Body of pancreas (tissue), 4 donors: Measurements from ENCODE around the gene SLC33A1. TPM values are rescaled to one million over a fixed set of nuclear protein-coding genes. Genes with fewer than 3 reads are reported as not detected.
"Not testable (repeated sequence)": the region's sequence is repeated elsewhere in the genome, so short reads cannot be mapped to it uniquely, and the experiment has no call there.

Experiments
- ATAC-seq: fragments of 150-250 bp; one replicate; pipeline ENCODE4 v1.9.1; 2016
- DNase-seq, 4 donors: peaks; one replicate each; pipeline ENCODE4 v3.0.0-alpha.2; 2019
- H3K27ac ChIP-seq, 4 donors: fragments of 200-600 bp; sonication (generic); 1 replicate in 3 of 4; 2 replicates in 1 of 4; pipeline versions ENCODE4 v1.5.1 to v1.6.1; 2016 to 2019; ENCODE audit warnings: mild to moderate bottlenecking in 1 of 4, mixed read lengths in 1 of 4, moderate library complexity in 1 of 4
- H3K27me3 ChIP-seq, 2 donors: fragments of 200-600 bp; sonication (generic); one replicate each; pipeline ENCODE4 v1.6.0; 2016; ENCODE audit warnings: mild to moderate bottlenecking in 1 of 2
- H3K36me3 ChIP-seq, 2 donors: fragments of 200-600 bp; sonication (generic); replicated peaks in 1 of 2; 2 replicates each; pipeline ENCODE4 v1.5.1; 2016; ENCODE audit warnings: low read depth in 2 of 2; ENCODE audit not compliant: insufficient read depth in 1 of 2
- H3K4me1 ChIP-seq: fragments of 200-600 bp; sonication (generic); one replicate; pipeline ENCODE4 v1.6.0; 2016
- H3K4me3 ChIP-seq, 2 donors: fragments of 200-600 bp; sonication (generic); 1 replicate in 1 of 2; 2 replicates in 1 of 2; pipeline ENCODE4 v1.5.1; 2016 to 2019
- H3K9me3 ChIP-seq, 3 donors: fragments of 200-600 bp; sonication (generic); 1 replicate in 2 of 3; 2 replicates in 1 of 3; pipeline ENCODE4 v1.5.1; 2016
- POLR2A ChIP-seq, 3 donors: fragments of 450-650 bp; IDR thresholded peaks; one replicate each; pipeline ENCODE4 v1.6.1; 2016; ENCODE audit warnings: antibody characterized with exemption in 3 of 3, mild to moderate bottlenecking in 2 of 3
- WGBS, 2 donors: methylation state at CpG; one replicate each; pipeline ENCODE4 v1.1.5; 2017; 5-methylcytosine and 5-hydroxymethylcytosine counted together
- intact Hi-C: fragments of 100-400 bp; cut with DNase I; formaldehyde crosslinking; loops from one replicate; pipeline ENCODE4 v1.15.1; 2023
- total RNA-seq, 2 donors: library from RNA; depleted of rRNA; stranded (reverse); fragments of >200 nt; gene quantifications; one replicate each; pipeline ENCODE4 v1.1.0, GENCODE V29; 2016
- TF ChIP-seq, protein P1 (sequence below), 7 experiments: fragments of 450-650 bp in 4 of 7; fragments of 200-600 bp in 3 of 7; sonication (generic) in 3 of 7; IDR thresholded peaks; one replicate each; pipeline ENCODE4 v1.5.1; 2016 to 2019; ENCODE audit warnings: antibody characterized with exemption in 7 of 7

SLC33A1 gene
- total RNA-seq, 2 donors from 2014 or later = 40.0 to 42.2 TPM

DNA sequence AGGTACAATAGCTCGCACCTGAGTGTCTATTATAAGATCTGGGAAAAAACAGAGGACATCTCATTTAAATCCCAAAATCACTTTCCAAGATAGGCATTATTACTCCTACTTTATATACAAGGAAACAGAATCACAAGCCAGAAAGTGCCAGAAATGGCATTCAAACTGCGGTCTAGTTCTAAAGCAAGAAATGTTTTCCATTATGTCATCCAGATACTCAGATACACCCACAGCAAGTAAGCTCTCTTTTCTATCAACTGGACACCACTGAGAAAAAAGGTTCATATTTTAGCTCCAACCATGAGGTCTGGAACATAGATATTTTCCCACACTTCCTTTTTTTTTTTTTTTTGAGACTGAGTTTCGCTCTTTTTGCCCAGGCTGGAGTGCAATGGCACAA is 8.1 kb downstream of the SLC33A1 start:
- peak in 1 of 4 donors; percentile 48 for DNase-seq
- no peaks in the 10 kb centered on the region for H3K36me3 ChIP-seq
- no peaks in the 10 kb centered on the region for H3K27me3 ChIP-seq
- ATAC-seq = peak; percentile 83
- no peaks in the 10 kb centered on the region for H3K9me3 ChIP-seq
- peak overlapping the region in 3 of 4 donors; percentile 47 to 56 (median 48) for H3K27ac ChIP-seq
- peak in 1 of 3 donors; percentile 18 for TF ChIP-seq POLR2A (IDR thresholded peaks at IDR 0.05)
- TF ChIP-seq, protein P1, sequence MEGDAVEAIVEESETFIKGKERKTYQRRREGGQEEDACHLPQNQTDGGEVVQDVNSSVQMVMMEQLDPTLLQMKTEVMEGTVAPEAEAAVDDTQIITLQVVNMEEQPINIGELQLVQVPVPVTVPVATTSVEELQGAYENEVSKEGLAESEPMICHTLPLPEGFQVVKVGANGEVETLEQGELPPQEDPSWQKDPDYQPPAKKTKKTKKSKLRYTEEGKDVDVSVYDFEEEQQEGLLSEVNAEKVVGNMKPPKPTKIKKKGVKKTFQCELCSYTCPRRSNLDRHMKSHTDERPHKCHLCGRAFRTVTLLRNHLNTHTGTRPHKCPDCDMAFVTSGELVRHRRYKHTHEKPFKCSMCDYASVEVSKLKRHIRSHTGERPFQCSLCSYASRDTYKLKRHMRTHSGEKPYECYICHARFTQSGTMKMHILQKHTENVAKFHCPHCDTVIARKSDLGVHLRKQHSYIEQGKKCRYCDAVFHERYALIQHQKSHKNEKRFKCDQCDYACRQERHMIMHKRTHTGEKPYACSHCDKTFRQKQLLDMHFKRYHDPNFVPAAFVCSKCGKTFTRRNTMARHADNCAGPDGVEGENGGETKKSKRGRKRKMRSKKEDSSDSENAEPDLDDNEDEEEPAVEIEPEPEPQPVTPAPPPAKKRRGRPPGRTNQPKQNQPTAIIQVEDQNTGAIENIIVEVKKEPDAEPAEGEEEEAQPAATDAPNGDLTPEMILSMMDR (IDR thresholded peaks at IDR 0.05) = no peak
- 43 to 47% methylated on average over 3 of the region's 3 CpGs for WGBS, 2 donors
- peaks cover 56% of the 10 kb centered on the region for H3K4me1 ChIP-seq
- H3K4me3 ChIP-seq = no peak overlapping the region
- intact Hi-C loops = no loop called here

DNA sequence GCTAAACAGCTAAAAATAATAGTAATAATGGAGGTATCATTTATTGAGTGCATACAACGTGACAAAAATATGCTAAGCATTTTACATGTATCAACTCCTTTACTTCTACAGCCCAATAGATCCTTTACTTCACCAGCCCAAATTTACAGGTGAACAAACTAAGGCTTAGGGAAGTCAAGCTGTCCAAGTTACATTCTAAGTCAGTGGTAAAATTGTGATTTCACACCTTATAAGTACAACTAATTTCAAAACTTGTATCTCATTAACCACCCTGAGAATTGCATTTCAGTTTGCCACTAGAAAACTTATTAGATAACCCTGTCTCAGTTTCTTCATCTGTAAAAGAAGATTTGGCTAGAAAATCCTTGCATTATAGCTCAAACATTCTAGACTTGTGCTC is 10.7 kb downstream of the SLC33A1 start:
- Histone ChIP-seq H3K4me1 (peaks cover 44% of the 10 kb centered on the region), H3K36me3 (no peaks in the 10 kb centered on the region), H3K27me3 (no peaks in the 10 kb centered on the region), H3K27ac (no peak overlapping the region), H3K4me3 (no peak overlapping the region), H3K9me3 (no peaks in the 10 kb centered on the region)
- ATAC-seq (no peak), DNase-seq (no peak)
- WGBS, 2 donors = 26 to 37% methylated on average over 1 of the region's 1 CpG
- intact Hi-C loops = no loop called here
- TF ChIP-seq, protein P1 (IDR thresholded peaks at IDR 0.05) = no peak
- TF ChIP-seq POLR2A (IDR thresholded peaks at IDR 0.05) = no peak

DNA sequence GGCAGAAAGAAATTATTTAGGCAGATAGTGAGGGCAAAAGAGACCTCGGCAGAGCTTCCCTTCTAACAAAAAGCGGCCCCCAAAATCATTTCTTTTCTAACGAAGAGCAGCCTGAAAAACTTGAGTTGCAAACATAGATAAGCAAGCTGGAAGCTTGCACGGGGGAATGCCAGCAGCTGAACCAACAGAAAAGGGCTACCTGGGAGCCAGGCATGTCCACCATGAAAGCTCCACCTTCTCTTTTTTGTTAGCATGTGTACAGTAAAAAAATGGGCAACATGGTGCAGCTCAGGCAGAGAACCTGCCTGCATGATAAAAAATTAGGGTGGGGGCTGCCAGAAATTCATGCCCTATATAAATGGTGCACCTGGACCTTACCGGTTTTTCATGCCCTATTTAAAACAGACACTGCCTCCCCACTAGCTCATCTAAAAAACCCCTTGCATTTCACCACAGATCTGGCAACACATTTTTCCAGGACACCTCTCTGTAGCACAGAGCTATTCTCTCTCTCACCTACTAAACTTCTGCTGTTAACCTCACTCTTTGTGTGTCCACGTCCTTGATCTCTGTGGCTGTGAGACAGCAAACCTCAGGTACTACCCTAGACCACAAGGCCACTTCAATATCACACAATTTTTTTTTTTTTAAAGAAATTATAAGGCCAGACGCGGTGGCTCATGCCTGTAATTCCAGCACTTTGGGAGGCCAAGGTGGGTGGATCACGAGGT is 18.7 kb downstream of the SLC33A1 start:
- intact Hi-C loops = no loop called here
- no peaks in the 10 kb centered on the region for H3K27me3 ChIP-seq
- no peak overlapping the region for H3K4me3 ChIP-seq
- H3K27ac ChIP-seq = peak overlapping the region; percentile 48 to 82 (median 56)
- H3K4me1 ChIP-seq = peaks cover 35% of the 10 kb centered on the region
- ATAC-seq = peak; percentile 92
- 37 to 39% methylated on average over 9 of the region's 9 CpGs for WGBS, 2 donors
- no peak for TF ChIP-seq POLR2A (IDR thresholded peaks at IDR 0.05)
- TF ChIP-seq, protein P1 (IDR thresholded peaks at IDR 0.05) = no peak
- peaks cover 0 to 4% of the 10 kb centered on the region in 2 donors for H3K36me3 ChIP-seq
- no peaks in the 10 kb centered on the region for H3K9me3 ChIP-seq
- DNase-seq = peak; percentile 84 to 90 (median 88)

DNA sequence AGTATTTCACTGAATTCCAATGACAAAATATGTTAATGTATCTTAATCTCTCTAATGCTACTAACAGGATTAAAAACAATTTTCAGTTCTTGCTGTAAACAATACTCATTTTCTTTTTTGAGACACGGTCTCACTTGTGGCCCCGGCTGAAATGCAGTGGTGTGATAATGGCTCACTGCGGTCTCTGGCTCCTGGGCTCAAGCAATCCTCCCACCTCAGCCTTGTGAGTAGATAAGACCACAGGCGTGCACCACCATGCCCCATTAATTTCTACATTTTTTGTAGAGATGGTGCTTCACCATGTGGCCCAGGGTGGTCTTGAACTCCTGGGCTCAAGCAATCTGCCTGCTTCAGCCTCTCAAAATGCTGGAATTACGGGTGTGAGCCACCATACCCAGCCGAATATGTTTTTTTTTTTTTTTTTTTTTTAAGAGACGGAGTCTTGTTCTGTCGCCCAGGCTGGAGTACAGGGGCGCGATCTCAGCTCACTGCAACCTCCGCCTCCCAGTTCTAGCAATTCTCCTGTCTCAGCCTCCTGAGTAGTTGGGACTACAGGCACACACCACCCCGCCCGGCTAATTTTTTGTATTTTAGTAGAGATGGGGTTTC is 25.6 kb downstream of the SLC33A1 start:
- H3K36me3 ChIP-seq, H3K4me3 ChIP-seq, H3K27me3 ChIP-seq, H3K9me3 ChIP-seq, H3K4me1 ChIP-seq, H3K27ac ChIP-seq, intact Hi-C loops, ATAC-seq, DNase-seq: not testable (repeated sequence)
- WGBS, 2 donors = 95 to 98% methylated on average over 13 of the region's 13 CpGs

DNA sequence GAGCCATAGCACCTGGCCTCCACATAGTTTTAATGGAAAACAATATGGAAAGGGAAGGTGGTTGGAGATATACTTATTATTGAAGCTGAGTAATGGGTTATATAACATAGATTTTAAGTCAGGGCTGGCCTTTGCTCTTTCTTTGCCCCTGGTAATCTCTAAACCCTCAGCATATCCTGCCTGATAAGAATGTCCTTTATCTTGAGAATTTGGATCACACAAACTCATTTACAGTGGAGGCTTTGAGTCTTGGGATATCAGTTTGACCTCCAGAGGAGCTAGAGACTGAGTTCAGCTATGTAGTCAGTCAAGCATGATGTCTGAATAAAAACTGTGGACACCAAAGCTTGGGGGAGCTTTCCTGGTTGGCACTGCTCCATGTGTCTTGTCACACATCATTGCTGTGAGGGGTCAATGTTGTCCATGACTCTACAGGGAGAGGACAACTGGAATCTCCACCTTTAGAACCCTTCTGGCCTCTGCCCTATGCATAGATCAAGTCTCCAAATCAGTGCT is 39.1 kb downstream of the SLC33A1 start:
- H3K27me3 ChIP-seq = no peaks in the 10 kb centered on the region
- TF ChIP-seq, protein P1 (IDR thresholded peaks at IDR 0.05) = no peak
- no peak for TF ChIP-seq POLR2A (IDR thresholded peaks at IDR 0.05)
- no peaks in the 10 kb centered on the region for H3K36me3 ChIP-seq
- no peak for ATAC-seq
- no peak for DNase-seq
- H3K4me3 ChIP-seq = no peak overlapping the region
- H3K27ac ChIP-seq = no peak overlapping the region
- intact Hi-C loops = no loop called here
- no peaks in the 10 kb centered on the region for H3K4me1 ChIP-seq
- H3K9me3 ChIP-seq = no peaks in the 10 kb centered on the region

DNA sequence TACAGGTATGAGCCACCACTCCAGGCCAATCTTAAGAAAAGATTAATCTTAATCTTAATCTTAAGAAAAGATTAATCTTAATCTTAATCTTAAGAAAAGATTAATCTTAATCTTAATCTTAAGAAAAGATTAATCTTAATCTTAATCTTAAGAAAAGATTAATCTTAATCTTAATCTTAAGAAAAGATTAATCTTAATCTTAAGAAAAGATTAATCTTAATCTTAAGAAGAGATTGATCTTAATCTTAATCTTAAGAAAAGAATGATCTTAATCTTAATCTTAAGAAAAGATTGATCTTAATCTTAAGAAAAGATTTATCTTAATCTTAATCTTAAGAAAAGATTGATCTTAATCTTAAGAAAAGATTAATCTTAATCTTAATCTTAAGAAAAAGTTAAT is 41.0 kb downstream of the SLC33A1 start:
- H3K9me3 ChIP-seq, intact Hi-C loops, H3K36me3 ChIP-seq, DNase-seq, ATAC-seq, H3K27me3 ChIP-seq, H3K27ac ChIP-seq, H3K4me3 ChIP-seq, H3K4me1 ChIP-seq: not testable (repeated sequence)
